GM21619 (cell line): Measurements from ENCODE around the gene SORCS2.
"Not testable (repeated sequence)": the region's sequence is repeated elsewhere in the genome, so short reads cannot be mapped to it uniquely, and the experiment has no call there.

Experiments used
- ATAC-seq: cut with Tn5 transposase; IDR thresholded peaks from one replicate; pipeline ENCODE4 v1.9.1; 2021; ENCODE audit not compliant: unreplicated experiment

The SORCS2 gene

DNA sequence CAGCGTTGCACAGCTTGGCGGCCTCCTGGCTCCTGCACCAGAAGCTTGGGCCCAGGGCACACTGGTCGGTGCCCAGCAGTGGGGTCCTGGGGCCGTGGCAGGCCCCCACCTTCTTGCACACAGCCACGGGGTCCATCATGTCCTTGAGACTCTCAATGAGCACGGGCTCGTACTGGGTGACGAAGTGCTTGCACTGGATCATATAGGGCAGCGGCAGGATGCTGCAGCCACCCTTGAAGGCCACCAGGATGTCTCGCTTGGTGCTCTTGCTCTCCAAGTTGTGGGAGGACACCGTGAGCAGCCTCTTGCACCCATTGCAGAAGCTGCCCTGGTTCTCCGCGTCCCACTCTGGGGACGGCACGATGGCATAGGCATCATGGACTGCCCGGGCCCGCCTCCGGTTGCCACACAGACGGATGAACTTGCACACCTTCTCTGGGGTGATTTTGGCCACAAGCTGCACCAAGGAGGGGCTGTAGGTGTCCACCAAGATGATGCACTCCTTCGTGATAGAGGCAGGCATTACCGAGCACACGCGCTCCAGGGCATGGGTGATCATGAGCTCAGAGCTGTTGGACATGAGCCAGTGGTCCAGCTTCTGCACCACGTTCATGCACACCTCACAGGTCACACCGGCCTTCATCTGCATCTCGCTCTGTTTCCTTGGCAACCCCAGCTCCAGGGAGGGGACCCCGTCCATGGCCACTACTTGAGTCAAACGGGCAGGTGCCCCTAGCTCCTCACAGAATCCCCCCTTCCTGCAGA lies 241.2 kb downstream of the SORCS2 start:
- no peak for ATAC-seq

DNA sequence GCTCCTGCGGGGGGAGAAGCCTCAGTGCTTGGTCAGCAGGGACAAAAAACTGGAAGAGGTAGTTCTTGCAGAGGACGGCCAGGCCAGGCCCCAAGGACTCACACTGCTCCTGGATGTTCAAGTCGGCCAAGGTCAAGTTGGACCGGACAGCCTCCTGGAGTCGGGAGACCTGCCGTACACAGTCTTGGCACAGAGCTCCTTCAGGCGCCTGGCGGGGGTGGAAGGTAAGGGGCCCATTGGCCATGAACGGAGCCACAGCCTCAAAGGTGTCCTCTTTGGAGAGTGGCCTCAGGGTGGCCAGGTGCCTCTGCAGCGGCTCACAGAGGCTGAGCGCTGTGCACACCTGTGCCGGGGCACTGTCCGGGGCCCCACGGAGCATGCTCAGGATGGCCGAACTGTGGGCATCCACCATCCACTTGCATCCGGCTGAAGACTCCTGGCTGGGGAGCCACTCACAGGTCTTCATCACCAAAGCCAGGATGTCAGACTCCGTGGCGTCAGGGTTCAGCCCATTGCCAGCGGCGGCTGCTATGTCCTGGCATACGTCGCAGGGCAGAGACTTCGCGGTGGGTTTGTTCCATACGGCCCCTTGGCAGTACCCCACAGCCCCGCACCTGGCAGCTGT lies 241.9 kb downstream of the SORCS2 start:
- ATAC-seq, result no peak

DNA sequence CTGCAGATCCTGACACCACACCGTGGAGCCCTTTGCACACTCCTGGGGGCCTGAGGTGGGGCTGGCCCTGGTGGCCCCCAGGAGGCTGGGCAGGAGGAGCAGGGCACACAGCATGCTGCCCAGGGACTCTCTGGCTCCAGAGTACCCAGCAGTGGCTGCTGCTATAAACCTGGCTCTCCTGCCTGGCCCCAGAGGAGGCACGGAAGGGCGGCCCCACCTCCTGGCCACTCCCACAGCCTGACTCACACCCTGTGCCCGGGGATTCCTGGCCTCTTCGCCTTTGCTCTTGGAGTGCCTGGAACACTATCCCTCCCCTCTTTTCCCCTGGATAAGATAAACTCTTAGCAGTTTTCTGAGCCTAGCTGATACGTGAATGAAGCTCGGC lies 242.4 kb downstream of the SORCS2 start, which contains the start of gene PSAPL1:
TSS of gene PSAPL1 (minus strand) at position 165 of the 385 bp plus-strand sequence. CDS start at position 114, 51 bp downstream.
- no peak for ATAC-seq

DNA sequence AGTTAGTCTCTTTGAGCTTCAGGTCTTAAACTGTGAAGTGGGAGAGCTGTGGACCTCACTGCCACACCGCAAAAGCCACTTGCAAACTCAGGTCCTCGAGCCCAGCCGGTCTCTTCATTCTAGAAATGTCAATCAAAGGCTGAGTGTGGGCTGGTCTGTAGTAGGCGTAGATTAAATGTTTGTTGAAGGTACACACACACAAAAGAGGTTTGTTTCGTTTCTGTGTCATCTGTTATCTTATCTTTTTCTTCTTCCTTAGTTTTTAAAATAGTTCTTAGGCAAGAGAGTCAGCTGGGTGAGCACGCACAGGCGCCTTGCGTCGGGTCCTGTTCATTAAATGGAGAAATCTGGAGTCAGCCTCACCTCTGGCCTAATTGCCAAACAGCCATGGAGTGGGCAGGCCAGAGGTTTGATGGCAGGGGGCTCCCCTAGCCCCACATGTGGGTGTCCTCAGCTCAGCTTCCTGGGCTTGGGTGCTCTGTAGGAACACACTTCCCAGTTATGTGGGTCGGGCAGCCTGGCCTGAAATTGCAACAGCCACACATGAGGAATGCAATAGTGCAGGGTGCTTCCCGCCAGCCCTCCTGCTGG lies 243.2 kb downstream of the SORCS2 start:
- ATAC-seq, result no peak

DNA sequence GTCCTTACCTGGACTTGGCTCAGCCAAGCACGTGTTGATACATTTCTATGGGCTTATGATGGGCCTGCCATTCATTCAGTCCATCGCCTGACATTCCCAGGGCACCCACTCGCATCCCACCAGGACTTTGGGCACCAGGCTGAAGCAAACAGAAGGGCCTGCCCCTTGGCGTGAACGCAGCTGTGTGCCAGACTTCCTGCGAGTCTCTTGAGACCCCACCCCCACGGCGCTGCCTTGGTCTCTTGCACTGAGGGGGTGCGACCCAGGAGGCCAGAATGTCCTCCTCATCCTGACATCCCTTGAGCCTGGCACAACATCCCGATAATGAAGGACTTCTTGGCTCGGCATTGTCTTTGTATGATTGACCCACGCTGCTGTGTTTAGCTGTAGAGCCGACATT lies 243.9 kb downstream of the SORCS2 start:
- ATAC-seq, result no peak

DNA sequence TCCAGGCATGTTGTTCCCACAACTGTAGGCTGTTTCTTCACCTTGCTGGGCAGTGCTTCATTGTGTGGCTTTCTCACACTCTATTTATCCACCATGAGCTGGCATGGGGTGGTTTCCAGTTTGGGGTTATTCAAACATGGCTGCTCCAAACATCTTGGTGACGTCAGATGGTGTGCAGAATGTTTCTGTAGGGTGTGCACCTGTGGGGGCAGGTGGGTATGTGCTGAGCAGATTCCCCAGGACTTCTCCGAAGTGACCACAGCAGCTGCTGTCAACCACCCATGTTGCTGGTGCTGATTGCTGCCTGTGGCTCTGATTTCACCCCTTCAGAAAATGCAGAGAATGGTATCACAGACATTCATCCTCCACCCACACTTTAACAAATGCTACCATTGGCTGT lies 247.4 kb downstream of the SORCS2 start:
- ATAC-seq, result no peak

DNA sequence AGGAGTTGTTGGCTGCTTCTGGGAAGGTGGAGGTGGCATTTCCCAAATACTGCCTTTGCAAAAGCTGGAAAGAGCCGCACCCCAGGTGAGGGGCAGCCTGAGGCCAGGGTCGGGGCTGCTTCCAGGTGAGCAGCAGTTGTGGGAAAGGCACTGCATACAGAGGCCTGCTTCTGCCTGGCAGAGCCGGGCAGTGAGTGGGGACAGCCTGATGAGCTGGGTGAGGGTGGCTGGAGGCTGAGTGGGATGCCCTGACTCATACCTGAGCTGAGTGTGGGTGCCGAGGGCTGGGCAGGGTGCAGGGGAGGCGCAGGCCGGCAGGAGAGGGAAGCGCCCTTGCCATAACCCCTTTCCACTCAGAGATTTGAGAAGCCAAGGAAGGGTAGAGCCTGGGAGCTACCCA lies 248.9 kb downstream of the SORCS2 start:
- no peak for ATAC-seq

DNA sequence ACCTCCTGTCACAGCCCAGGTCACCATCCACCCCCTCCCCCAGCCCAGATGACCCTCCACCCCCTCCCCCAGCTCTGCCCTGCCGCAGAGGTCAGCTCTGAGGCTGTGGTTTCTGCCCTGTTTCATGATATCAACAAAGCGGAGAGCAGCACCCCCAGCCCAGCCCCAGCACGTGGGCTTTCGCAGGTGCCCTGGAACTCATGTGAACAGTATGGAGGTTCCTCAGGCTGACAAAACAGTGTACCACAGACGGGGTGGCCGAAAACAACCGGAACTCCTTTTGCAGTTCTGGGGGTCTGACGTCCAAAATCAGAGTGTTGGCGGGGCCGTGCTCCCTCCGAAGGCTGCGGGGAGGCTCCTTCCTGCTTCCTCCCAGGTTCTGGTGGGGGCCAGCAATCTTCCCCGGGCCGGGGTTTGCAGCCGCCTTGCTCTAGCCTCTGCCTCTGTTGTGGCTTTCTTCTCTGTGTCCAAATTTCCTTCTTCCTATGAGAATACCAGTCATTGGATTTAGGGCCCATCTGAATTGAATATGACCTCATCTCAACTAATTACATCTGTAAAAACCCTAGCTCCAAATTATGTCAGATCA lies 250.3 kb downstream of the SORCS2 start:
- no peak for ATAC-seq

DNA sequence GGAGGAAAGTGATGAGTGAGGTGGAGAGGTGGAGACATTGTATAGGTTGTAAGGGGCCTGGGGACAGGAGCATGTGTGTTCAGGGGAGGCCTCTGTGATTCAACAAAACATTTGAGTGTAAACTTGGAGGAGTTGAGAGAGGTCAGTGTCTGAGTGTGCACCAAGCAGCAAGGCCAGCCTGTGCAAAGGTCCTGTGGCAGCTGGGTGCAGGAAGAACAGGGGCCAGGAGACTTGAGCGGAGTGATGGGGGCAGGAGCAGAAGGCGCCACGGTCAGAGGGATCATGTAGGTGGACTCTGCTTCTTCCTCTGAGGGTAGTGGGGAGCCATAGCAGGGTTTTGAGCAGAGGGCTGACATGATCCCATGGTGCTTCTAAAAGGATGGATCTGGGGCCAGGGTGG lies 252.0 kb downstream of the SORCS2 start:
- ATAC-seq, result no peak

DNA sequence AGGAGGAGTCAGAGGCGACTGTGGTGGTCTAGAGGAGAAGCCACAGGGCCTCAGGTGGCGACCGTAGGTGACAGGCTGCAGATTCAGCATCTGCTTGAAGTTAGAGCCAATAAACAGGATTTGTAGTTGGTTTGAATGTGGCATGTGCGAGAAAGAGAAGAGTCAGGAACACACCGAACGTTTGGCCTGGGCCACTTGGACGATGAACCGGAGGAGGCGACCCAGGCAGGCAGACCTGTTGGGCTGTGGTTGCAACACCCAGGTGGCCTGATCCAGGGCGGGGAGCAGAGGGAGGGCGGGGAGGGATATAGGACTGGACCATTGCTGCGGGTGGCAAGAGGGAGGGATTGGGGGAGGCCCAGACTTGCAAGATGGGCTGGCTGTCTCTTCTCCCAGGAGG lies 252.4 kb downstream of the SORCS2 start:
- ATAC-seq, result no peak

DNA sequence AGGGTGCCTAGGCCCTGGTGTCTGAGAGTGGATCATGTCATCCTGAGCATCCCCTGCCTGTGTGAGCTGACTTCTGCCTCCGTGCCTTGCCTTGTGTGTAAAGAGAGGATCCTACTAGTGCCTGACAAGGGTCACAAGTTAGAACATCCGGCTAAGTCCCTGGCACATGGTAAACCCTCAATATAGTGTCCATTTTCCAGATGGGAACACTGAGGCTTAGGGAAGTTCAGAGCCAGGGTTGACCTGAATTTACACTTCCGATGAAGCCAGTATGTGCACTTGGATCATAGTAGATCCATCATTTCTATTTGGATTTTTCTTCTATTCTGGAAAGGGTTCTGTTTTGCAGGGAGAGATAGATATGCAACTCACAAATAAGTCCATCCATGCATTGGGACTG lies 254.9 kb downstream of the SORCS2 start:
- no peak for ATAC-seq

DNA sequence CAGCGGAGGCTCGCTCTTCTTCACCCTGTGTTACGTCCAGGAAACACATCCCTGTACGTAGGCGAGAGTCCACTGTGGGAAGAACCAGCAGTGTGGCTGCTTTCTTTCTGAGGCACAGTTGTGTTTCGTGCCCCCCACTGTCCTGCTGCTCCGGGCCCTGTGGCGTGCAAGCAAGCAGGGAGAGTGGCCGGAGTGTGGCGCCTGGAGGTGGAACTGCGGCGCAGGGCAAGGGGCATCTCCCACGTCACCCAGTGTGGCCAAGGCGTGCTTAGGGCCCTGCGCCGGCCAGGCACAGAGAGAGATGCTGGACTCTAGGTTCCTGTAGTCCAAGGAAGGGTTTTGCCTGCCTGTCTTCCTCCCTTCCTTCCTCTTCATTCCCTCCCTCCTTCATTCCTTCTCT lies 255.7 kb downstream of the SORCS2 start:
- ATAC-seq, result no peak

DNA sequence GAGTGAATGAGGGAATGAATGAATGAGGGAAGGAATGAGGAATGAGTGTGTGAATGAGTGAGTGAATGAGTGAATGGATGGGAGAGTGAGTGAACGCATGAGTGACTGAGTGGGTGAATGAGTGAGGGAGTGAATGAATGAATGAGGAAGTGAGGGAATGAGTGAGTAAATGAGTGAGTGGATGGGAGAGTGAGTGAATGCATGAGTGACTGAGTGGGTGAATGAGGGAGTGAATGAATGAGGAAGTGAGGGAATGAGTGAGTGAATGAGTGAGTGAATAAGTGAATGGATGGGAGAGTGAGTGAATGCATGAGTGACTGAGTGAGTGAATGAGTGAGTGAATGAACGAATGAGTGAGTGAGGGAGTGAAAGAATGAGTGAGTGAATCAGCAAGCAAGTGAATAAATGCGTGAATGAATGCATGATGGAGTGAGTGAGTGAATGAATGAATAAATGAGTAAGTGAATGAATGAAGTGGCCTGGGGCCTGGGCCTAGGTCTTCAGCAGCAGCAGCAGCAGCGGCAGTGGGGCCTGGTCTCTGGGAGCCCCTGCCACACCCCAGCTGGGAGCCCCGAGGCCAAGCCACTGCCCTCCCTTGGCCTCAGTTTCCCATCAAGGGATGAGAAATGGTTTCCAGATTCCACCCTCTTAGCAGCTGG lies 258.6 kb downstream of the SORCS2 start:
- no peak for ATAC-seq

DNA sequence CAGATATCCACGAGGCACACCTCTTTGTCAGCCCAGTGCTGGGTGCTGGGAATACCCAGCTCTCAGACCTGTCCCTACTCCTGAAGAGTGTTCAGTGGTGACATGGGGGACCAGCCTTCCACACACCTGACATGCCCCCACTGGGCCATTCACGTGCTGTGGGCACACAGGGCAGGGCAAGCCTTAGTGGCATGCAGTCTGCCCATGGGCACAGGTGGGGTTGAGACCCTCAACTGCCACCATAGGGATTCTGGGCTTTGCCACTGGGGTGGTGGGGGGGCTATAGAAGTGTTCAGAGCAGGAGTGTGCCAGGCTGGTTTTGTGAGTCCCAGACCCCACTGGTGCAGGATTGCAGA lies 259.1 kb downstream of the SORCS2 start:
- no peak for ATAC-seq

DNA sequence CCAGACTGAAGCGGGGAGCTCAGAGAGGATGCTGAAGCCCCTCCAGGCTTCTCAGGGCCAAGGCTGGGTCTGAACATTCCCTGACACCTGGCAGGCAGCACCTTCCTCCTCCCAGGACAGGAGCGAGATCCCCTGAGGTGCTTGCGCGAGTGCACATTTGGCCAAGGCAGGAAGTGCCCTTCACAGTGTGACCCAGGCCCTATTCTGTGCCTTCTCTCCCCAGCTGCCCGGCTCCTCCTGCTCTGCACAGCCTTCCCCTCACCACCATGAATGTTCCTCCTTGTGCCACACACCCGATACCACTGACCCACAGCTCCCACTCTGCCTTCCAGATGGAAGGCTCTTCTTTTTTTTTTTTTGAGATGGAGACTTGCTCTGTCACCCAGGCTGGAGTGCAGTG lies 259.5 kb downstream of the SORCS2 start:
- no peak for ATAC-seq

DNA sequence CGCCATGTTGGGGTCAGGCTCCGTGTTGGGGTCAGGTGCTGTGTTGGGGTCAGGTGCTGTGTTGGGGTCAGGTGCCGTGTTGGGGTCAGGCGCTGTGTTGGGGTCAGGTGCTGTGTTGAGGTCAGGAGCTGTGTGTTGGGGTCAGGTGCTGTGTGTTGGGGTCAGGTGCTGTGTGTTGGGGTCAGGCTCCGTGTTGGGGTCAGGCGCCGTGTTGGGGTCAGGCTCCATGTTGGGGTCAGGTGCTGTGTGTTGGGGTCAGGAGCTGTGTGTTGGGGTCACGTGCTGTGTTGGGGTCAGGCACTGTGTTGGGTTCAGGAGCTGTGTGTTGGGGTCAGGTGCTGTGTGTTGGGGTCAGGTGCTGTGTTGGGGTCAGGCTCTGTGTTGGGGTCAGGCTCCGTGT lies 260.5 kb downstream of the SORCS2 start:
- not testable (repeated sequence) for ATAC-seq

DNA sequence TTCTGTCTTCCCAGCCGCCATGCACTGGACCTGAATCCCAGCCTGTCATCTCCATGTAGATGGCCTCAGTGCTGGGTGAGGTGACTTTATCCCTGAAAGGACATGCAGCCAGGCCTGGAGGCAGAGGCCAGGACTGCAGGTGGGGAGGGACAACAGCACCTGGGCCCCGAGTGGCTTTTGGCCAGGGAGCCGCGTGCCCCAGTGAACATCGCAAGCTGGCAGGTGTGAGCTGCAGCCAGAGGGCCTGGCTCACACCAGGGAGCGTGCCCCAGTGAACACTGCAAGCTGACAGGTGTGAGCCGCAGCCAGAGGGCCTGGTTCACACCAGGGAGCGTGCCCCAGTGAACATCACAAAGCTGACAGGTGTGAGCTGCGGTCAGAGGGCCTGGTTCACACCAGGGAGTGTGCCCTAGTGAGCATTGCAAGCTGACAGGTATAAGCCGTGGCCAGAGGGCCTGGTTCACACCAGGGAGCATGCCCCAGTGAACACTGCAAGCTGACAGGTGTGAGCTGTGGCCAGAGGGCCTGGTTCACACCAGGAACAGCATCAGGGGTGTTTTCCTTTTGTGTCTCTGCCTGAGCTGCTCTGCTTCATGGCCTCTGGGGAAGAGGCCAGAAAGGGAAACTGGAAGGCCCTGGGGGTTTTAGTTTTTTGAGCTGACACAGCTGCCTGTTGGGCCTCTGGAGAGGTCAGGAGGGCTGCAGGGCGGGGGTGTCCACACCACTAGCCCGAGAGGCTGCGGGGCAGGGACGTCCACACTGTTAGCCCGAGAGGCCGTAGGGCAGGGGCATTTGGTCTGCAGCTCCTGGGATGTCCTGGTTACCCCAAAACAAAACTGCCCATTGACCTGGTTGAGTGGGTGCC lies 265.1 kb downstream of the SORCS2 start:
- ATAC-seq, result no peak

DNA sequence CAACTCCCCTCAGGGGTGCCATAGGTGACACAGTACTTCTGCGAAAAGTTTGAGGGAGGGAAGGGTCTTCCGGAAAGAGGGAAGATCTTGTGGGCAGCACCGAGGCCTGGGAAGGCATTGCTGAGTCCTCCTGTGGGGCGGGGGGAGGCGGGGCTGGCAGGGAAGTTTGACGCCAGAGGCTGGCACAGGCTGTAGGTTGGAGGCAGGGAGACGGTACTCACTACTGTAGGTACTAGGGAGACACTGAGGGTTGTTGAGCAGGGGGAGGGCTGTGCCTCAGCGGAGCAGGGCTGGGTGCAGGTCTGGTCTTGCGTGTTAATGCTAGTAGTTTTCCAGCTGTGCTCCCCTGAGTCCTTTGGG lies 265.7 kb downstream of the SORCS2 start:
- no peak for ATAC-seq

DNA sequence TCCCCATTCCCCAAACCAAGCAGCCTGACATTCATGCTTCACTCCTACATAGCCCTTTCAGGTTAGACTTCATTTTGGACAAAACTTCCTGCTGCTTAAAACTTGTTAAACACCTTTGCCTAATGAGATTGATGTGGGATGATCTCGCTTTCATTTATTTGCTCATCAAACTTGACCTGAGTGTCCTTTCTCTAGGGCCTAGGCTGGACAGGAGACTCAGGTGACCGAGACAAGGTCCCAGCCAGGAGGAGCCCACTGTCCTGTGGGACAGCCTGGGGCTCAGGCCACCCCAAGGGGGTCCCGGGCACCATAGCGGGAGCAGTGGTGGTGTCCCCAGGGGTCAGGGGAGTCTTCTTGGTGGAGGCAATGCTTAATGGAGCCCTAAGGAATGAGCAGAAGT lies 266.1 kb downstream of the SORCS2 start:
- ATAC-seq, result no peak

DNA sequence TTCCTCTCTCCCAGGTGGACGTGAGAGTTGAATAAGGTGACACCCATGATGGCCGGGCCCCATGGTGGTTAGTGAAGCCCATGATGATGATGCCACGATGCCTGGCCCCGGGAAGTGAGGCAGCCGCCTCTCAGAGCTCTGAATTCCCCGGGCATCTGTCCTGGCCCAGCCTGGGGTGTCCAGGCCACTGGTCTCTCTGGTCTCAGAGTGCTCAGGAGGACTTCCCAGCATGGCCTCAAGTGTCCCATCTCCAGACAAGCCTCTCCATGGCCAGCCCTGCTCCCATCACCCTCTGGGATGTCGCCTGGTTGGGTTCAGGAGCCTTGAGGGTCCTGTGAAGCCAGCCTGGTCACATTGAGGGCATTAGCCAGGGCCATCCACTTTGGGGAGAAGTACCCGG lies 267.1 kb downstream of the SORCS2 start:
- ATAC-seq, result no peak

DNA sequence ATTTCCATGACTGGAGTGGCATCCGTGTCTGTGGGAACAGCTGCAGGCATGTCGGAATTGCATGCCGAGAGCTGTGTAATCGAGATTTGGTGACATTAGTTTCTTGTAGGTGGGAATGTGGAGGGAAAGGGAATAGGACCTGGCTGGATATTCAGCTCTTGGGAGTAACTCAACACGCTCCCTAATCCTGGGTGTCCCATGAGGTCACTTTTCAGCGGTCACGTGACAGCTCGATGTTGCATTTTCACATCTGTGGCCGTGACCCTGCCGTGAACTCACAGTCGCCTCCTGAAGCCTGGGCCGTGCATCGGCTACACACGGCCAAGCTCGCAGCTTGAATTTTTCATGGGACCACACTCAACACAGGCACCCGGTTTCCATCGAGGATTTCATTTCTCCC lies 268.2 kb downstream of the SORCS2 start:
- no peak for ATAC-seq
